ENCODE measurements around the gene ABCB6. TPM values are rescaled to one million over a fixed set of nuclear protein-coding genes. Genes with fewer than 3 reads are reported as not detected.

The ABCB6 gene
- total RNA-seq, 2 donors from 2014 or later = 31.9 to 32.1 TPM

DNA sequence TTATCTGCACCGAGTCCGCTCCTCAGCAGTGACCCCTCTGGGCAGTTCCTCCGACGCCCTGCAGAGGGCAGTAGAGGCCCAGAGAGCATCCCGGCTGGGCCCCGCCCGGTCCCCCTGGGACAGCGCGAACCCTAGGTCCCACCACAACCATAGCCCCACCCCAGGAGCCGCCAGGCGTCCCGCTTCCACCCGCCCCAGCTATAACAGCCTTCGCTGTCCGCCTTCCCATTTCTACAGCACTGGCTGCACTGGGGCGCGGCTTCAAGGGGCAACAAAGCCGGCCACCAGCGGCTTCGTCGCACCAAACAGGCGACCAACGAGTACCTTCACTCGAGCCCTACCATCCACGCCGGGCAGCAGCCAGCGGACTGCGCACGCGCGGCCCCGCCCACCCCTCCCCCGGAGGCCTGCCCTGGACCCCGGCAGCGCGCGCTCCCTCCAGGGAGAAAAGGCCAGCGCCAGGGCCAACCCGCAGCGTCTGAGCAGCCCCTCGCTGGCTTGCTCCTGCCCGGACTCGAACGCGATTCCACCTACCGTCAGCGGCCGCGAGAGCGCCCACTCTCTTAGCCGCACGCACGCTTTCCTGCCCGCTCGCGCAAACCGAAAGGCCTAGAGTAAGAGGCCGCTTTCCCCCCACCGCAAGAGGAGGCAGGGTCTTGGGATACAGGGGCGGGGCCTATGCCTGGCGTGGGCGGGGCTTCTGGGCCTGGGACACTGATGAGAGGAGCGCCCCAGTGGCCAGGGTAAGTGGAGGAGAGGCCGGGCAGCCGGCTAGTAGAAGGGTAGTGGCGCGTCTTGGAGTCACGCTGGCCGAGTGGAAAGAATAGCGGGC is 58.4 kb downstream of the ABCB6 start, which contains the start of gene NHEJ1:
NHEJ1 (minus strand) TSS at position 630 of the 832 bp plus-strand sequence. CDS start 2,453 bp downstream, outside the sequence.
- no peaks in the 10 kb centered on the region for H3K36me3 ChIP-seq
- no peaks in the 10 kb centered on the region for H3K4me1 ChIP-seq (replicated peaks)
- no peaks in the 10 kb centered on the region for H3K27me3 ChIP-seq (replicated peaks; ENCODE audit: insufficient read depth)
- peak within 1 kb of the TSS; percentile 70 to 77 for H3K4me3 ChIP-seq
- H3K27ac ChIP-seq = peak within 1 kb of the TSS; percentile 97 to 98
- DNase-seq (ENCODE audit: low spot score) = peak; percentile 95
- WGBS = under 1% methylated on average over 70 of the region's 70 CpGs
- intact Hi-C loops (cut with DNase I) = loop anchor here (1.0 to 2.0 kb wide), 2 partner anchors 46 to 134 kb away; partner anchors contain the start of gene ZFAND2B
- TF ChIP-seq POLR2A (IDR thresholded peaks at IDR 0.05) (peak; percentile 66), POLR2AphosphoS5 (IDR thresholded peaks at IDR 0.05) (peak; percentile 70), CTCF (IDR thresholded peaks at IDR 0.05) (peak; percentile 98 to 99 (median 98))
- H3K9me3 ChIP-seq = no peaks in the 10 kb centered on the region

Other genes with a start within 250 kb of the ABCB6 start
- gene FEV, start 233.8 kb downstream of the ABCB6 start, total RNA-seq = 10 to 100 TPM in 1 of 2 donors, 1 to 10 TPM in 1; 1.8 to 25.9 TPM
- gene CRYBA2, start 225.5 kb downstream of the ABCB6 start, total RNA-seq = 1 to 10 TPM in 1 of 2 donors, not detected in 1; 3.0 TPM
- gene CFAP65, start 177.4 kb downstream of the ABCB6 start, total RNA-seq = 1 to 10 TPM in 1 of 2 donors, not detected in 1; 4.4 TPM
- 1 to 10 TPM; 3.2 to 9.6 TPM for gene IHH, start 158.0 kb downstream of the ABCB6 start, total RNA-seq
- 10 to 100 TPM; 15.2 to 16.9 TPM for gene NHEJ1, start 58.1 kb downstream of the ABCB6 start, total RNA-seq
- gene SLC23A3, start 48.9 kb downstream of the ABCB6 start, total RNA-seq = 1 to 10 TPM; 2.3 to 2.9 TPM
- gene CNPPD1, start 42.0 kb downstream of the ABCB6 start, total RNA-seq = 10 to 100 TPM; 53.6 to 60.1 TPM
- 100 to 1,000 TPM in 1 of 2 donors, 10 to 100 TPM in 1; 84.4 to 142 TPM for gene RETREG2, start 40.7 kb downstream of the ABCB6 start, total RNA-seq
- gene ZFAND2B, start 12.2 kb downstream of the ABCB6 start, total RNA-seq = 10 to 100 TPM; 49.0 to 57.2 TPM
- gene ATG9A, start 10.7 kb upstream of the ABCB6 start, total RNA-seq = 10 to 100 TPM; 38.8 to 78.8 TPM
- 10 to 100 TPM; 64.4 to 85.7 TPM for gene ANKZF1, start 10.8 kb upstream of the ABCB6 start, total RNA-seq
- gene GLB1L, start 26.5 kb upstream of the ABCB6 start, total RNA-seq = 10 to 100 TPM; 23.1 to 25.0 TPM
- 10 to 100 TPM; 20.5 to 26.1 TPM for gene STK16, start 26.5 kb upstream of the ABCB6 start, total RNA-seq
- not detected for gene TUBA4B, start 34.3 kb upstream of the ABCB6 start, total RNA-seq
- 10 to 100 TPM; 43.5 to 51.2 TPM for gene TUBA4A, start 35.0 kb upstream of the ABCB6 start, total RNA-seq
- 100 to 1,000 TPM; 155 to 163 TPM for gene DNAJB2, start 60.4 kb upstream of the ABCB6 start, total RNA-seq
- gene PTPRN, start 90.4 kb upstream of the ABCB6 start, total RNA-seq = 1 to 10 TPM in 1 of 2 donors, under 1 TPM in 1; 0.09 to 6.6 TPM
- not detected for gene RESP18, start 113.8 kb upstream of the ABCB6 start, total RNA-seq
- 10 to 100 TPM; 54.1 to 82.4 TPM for gene DNPEP, start 169.0 kb upstream of the ABCB6 start, total RNA-seq
- 1,000 to 10,000 TPM; 1,584 to 1,742 TPM for gene DES, start 199.4 kb upstream of the ABCB6 start, total RNA-seq
- gene SPEG, start 215.9 kb upstream of the ABCB6 start, total RNA-seq = 10 to 100 TPM; 30.7 to 53.4 TPM